Astrocyte of the cerebellum (primary cell): ENCODE data around the gene CRIP3.

ENCODE experiments used
- DNase-seq: peaks from one replicate; pipeline ENCODE4 v3.0.0-alpha.2; 2011; ENCODE audit warnings: low read depth
- H3K4me3 ChIP-seq: 2 replicates; pipeline ENCODE4 v1.5.1; 2011; ENCODE audit warnings: mild to moderate bottlenecking, low read depth, low read length, moderate library complexity
- in situ Hi-C: cut with HindIII; loops from 2 replicates; pipeline ENCODE4 v1.10.0; 2017; ENCODE audit warnings: low sequenced_read_pairs
- TF ChIP-seq, protein P1 (sequence below): IDR thresholded peaks from 2 replicates; pipeline ENCODE4 v1.5.1; 2012; ENCODE audit warnings: low read length, low read depth, moderate library complexity, mild to moderate bottlenecking; ENCODE audit errors: missing control alignments

Gene CRIP3

DNA sequence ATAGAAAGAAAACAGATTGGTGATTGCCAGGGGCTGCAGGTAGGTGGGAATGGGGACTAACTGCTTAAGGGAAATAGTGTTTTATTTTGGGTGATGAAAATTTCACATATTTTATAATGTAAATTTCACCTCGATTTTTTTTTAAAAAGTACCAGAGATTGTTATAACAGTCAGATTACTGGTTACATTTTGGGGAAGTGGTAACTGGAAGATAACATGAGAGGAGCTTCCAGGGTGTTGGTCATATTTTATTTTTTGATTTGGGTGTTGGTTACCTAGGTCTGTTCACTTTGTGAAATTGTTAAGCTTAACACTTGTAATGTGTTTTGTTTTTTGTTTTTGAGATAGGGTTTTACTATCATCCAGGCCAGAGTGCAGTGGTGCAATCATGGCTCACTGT is 17.2 kb upstream of the CRIP3 start:
- DNase-seq = no peak

DNA sequence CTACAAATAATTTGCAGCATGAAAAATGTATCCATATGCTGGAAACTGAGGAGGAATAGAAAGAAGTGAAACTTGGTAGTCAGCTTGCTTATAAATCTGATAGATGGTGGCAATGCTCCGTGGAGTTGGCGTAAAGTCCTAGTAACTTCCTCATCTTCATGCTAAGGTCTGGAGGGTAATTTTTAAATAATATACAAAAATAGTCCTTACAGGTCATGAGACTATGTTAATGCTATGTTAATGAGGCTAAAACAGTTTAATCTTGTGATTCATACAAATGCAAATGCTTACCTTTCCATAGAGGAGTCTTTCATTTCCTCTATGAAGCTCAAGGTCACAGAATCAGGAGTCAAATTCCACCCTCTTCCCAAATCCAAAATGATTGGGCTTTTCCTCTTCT is 9.4 kb upstream of the CRIP3 start:
- H3K4me3 ChIP-seq = no peak overlapping the region
- TF ChIP-seq, protein P1, sequence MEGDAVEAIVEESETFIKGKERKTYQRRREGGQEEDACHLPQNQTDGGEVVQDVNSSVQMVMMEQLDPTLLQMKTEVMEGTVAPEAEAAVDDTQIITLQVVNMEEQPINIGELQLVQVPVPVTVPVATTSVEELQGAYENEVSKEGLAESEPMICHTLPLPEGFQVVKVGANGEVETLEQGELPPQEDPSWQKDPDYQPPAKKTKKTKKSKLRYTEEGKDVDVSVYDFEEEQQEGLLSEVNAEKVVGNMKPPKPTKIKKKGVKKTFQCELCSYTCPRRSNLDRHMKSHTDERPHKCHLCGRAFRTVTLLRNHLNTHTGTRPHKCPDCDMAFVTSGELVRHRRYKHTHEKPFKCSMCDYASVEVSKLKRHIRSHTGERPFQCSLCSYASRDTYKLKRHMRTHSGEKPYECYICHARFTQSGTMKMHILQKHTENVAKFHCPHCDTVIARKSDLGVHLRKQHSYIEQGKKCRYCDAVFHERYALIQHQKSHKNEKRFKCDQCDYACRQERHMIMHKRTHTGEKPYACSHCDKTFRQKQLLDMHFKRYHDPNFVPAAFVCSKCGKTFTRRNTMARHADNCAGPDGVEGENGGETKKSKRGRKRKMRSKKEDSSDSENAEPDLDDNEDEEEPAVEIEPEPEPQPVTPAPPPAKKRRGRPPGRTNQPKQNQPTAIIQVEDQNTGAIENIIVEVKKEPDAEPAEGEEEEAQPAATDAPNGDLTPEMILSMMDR = no peak
- in situ Hi-C loops = no loop called here
- no peak for DNase-seq

More for the DNA sequence above, 17.2 kb upstream of the CRIP3 start:
- in situ Hi-C loops = loop anchor here (10.0 kb wide), 1 partner anchor 179 kb away; no protein-coding TSS in a partner anchor
- TF ChIP-seq, protein P1 = no peak
- H3K4me3 ChIP-seq = no peak overlapping the region

DNA sequence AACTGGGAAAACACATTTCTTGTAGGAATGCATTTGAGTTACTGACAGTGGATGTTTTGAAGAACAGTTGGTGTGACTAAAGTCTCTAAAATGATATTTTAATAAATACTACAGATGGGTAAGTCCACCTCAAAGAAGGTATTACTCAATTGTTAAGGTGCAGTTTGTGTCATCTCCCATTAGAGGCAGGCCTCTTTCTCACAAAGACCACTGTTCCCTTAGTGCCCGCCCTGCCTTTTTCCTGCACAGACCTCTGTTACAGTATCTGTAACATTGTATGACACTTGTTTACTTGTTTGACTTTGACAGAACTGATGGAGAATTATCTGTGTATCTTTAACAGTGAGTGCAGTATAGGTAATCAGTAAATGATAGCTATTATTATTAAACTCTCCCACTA is 5.2 kb upstream of the CRIP3 start:
- DNase-seq = no peak
- no peak overlapping the region for H3K4me3 ChIP-seq
- TF ChIP-seq, protein P1 = no peak
- in situ Hi-C loops = loop anchor here (5.0 kb wide), 1 partner anchor 68 kb away; no protein-coding TSS in a partner anchor

DNA sequence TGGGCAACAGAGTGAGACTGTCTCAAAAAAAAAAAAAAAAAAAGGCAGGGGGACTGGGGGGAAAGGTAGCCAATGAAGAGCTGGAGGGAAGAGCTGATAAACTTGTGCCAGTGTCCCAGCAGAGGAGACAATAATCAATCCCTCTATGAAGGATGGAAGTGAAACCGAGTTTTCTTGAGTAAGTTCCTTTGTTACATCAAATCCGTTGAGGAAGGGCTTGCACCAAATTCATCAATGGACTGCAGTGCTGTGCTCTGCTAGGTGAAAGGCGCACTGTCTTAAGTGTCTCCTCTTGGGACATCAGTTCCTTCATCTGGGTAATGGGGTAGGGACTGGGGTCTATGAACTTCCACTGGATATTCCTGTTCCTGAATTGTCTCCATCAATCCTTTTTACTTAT is 3.0 kb upstream of the CRIP3 start:
- in situ Hi-C loops = loop anchor here (5.0 kb wide), 1 partner anchor 71 kb away; no protein-coding TSS in a partner anchor
- DNase-seq = no peak
- TF ChIP-seq, protein P1 = no peak
- H3K4me3 ChIP-seq = no peak overlapping the region

DNA sequence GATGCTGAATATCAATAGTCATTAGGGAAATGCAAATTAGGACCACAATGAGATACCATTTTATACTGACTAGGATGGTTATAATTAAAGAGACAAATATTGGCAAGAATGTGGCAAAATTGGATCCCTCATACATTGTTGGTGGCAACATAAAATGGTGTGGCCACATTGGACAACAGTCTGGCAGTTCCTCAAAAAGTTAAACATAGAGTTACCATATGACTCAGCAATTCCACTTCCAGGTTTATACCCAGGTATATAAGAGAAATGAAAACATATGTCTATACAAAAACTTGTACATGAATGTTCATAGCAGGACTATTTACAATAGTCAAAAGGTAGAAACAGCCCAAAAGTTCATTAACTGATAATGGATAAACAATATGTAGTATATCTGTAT is 2.0 kb upstream of the CRIP3 start:
- in situ Hi-C loops = loop anchor here (5.0 kb wide), 1 partner anchor 72 kb away; no protein-coding TSS in a partner anchor
- H3K4me3 ChIP-seq = no peak overlapping the region
- no peak for DNase-seq
- TF ChIP-seq, protein P1 = no peak

DNA sequence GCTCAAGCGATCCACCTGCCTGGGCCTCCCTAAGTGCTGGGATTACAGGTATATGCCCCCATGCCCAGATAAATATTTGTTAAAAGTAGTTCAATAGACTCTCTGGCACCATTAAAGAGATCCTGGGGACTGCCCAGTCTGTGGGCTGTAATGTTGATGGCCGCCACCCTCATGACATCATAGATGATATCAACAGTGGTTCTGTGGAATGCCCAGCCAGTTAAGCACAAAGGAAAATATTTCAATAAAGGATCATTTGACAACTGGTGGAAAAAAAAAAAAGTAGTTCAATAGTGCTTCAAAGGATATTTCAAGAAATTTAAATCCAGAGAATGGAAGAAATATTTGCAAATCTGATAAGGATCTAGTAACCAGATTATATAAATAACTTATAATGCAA is 1.5 kb upstream of the CRIP3 start:
- no peak overlapping the region for H3K4me3 ChIP-seq
- TF ChIP-seq, protein P1 = no peak
- no peak for DNase-seq
- in situ Hi-C loops = loop anchor here (5.0 kb wide), 1 partner anchor 72 kb away; no protein-coding TSS in a partner anchor

DNA sequence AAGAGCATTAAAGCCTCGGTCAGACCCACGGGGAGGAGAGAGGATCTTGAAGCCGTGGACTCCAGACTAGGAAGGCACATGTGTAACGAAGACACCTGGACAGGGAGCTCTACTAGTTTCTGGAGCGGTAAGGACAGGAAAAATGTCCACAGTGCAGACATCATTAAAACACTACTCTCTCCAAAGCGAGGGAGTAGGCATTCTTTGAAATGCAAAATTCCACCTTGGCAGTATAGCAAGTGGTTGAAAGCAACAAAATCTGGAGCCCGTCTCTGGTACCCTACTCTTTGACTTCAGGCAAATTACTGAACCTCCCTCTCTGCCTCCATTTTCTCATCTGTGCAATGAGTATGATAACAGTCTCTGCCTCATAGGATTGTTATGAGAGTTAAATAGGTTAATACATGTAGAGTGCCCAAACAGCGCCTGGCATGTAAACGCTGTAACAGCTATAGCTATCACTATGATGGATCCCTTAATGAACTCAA is 408 bp upstream of the CRIP3 start:
- TF ChIP-seq, protein P1 = no peak
- H3K4me3 ChIP-seq = no peak overlapping the region
- in situ Hi-C loops = no loop called here
- no peak for DNase-seq
